PC-3 (cell line): Measurements from ENCODE around the gene CARNS1. TPM values are rescaled to one million over a fixed set of nuclear protein-coding genes. Genes with fewer than 3 reads are reported as not detected.

Experiments
- ATAC-seq: fragments of 200-7000 bp; cut with Tn5 transposase; 2 replicates; pipeline ENCODE4 v1.9.1; 2020; ENCODE audit warnings: mild to moderate bottlenecking, moderate library complexity
- BruUV-seq: library from RNA; stranded (reverse); fragments of 400-500 nt; replicated peaks from 2 replicates; lab custom pipeline; 2021; lab: Mats Ljungman, UMichigan
- CTCF ChIA-PET: fragments of 300-600 bp; sonication (Branson Sonifier 250); formaldehyde crosslinking; loops from one replicate; lab custom pipeline; 2022; ENCODE audit warnings: antibody characterized with exemption; lab: Charles Lee
- POLR2A ChIA-PET: fragments of 300-600 bp; sonication (Branson Sonifier 250); formaldehyde crosslinking; loops from one replicate; lab custom pipeline; 2022; ENCODE audit warnings: antibody characterized with exemption; ENCODE audit not compliant: unreplicated experiment; lab: Charles Lee
- DNase-seq: peaks from one replicate; pipeline ENCODE4 v3.0.0-alpha.2; 2015
- H2AFZ ChIP-seq: fragments of 300-600 bp; sonication (generic); 2 replicates; pipeline ENCODE4 v1.6.0; 2016; ENCODE audit warnings: antibody characterized with exemption, low read length
- H3F3A ChIP-seq: fragments of 300-600 bp; sonication (generic); one replicate; pipeline ENCODE4 v1.6.0; 2017; ENCODE audit warnings: antibody characterized with exemption, low read length, control low read depth, mild to moderate bottlenecking; ENCODE audit not compliant: unreplicated experiment
- H3K27ac ChIP-seq: fragments of 300-600 bp; sonication (generic); 2 replicates; pipeline ENCODE4 v1.5.1; 2016; ENCODE audit warnings: mild to moderate bottlenecking, low read length
- H3K27me3 ChIP-seq: fragments of 300-600 bp; sonication (generic); 2 replicates; pipeline ENCODE4 v1.6.1; 2016; ENCODE audit warnings: low read length, mixed read lengths
- H3K36me3 ChIP-seq: fragments of 300-600 bp; sonication (generic); 2 replicates; pipeline ENCODE4 v1.6.1; 2016; ENCODE audit warnings: low read depth, mixed run types, low read length, mixed read lengths
- H3K4me1 ChIP-seq: fragments of 300-600 bp; sonication (generic); 2 replicates; pipeline ENCODE4 v1.5.1; 2016; ENCODE audit warnings: low read length; ENCODE audit not compliant: insufficient read depth
- H3K4me2 ChIP-seq: fragments of 300-600 bp; sonication (generic); 2 replicates; pipeline ENCODE4 v1.6.0; 2016; ENCODE audit warnings: low read length
- H3K4me3 ChIP-seq: fragments of 300-600 bp; sonication (generic); 2 replicates; pipeline ENCODE4 v1.5.1; 2016; ENCODE audit warnings: mild to moderate bottlenecking, low read length, mixed read lengths
- H3K79me2 ChIP-seq: fragments of 300-600 bp; sonication (generic); 2 replicates; pipeline ENCODE4 v1.6.1; 2017; ENCODE audit warnings: low read length, mixed read lengths
- H3K9ac ChIP-seq: fragments of 300-600 bp; sonication (generic); 2 replicates; pipeline ENCODE4 v1.6.0; 2016; ENCODE audit warnings: mild to moderate bottlenecking, low read length
- H3K9me2 ChIP-seq: fragments of 300-600 bp; sonication (generic); replicated peaks from 2 replicates; pipeline ENCODE4 v1.6.1; 2016; ENCODE audit warnings: mixed run types, low read length, mixed read lengths
- H3K9me3 ChIP-seq: fragments of 300-600 bp; sonication (generic); 2 replicates; pipeline ENCODE4 v1.6.1; 2016; ENCODE audit warnings: low read length, mixed read lengths
- H4K20me1 ChIP-seq: fragments of 300-600 bp; sonication (generic); 2 replicates; pipeline ENCODE4 v1.6.1; 2016; ENCODE audit warnings: low read length, mixed read lengths
- EZH2 ChIP-seq: fragments of 300-600 bp; sonication (generic); IDR thresholded peaks from one replicate; pipeline ENCODE4 v1.6.1; 2017; ENCODE audit warnings: antibody characterized with exemption, mild to moderate bottlenecking, low read length; ENCODE audit not compliant: unreplicated experiment
- EZH2phosphoT487 ChIP-seq: fragments of 300-600 bp; sonication (generic); IDR thresholded peaks from 2 replicates; pipeline ENCODE4 v1.6.1; 2018; ENCODE audit warnings: mild to moderate bottlenecking, antibody characterized with exemption, low read length, borderline replicate concordance
- intact Hi-C: fragments of 100-400 bp; cut with micrococcal nuclease; formaldehyde crosslinking; loops from 2 replicates; pipeline ENCODE4 v1.9.0; 2023
- total RNA-seq: library from RNA; depleted of rRNA; stranded (reverse); fragments of >200 nt; gene quantifications from 2 replicates; pipeline ENCODE4 v1.2.3, GENCODE V29; 2014
- TF ChIP-seq, protein P1 (sequence below): fragments of 300-600 bp; sonication (generic); conservative IDR thresholded peaks from 2 replicates; pipeline ENCODE4 v1.5.1; 2017; ENCODE audit warnings: antibody characterized with exemption, low read depth, mild to moderate bottlenecking, low read length

CARNS1 gene
- total RNA-seq, 1 experiment from 2014 or later: 0.22 TPM

DNA sequence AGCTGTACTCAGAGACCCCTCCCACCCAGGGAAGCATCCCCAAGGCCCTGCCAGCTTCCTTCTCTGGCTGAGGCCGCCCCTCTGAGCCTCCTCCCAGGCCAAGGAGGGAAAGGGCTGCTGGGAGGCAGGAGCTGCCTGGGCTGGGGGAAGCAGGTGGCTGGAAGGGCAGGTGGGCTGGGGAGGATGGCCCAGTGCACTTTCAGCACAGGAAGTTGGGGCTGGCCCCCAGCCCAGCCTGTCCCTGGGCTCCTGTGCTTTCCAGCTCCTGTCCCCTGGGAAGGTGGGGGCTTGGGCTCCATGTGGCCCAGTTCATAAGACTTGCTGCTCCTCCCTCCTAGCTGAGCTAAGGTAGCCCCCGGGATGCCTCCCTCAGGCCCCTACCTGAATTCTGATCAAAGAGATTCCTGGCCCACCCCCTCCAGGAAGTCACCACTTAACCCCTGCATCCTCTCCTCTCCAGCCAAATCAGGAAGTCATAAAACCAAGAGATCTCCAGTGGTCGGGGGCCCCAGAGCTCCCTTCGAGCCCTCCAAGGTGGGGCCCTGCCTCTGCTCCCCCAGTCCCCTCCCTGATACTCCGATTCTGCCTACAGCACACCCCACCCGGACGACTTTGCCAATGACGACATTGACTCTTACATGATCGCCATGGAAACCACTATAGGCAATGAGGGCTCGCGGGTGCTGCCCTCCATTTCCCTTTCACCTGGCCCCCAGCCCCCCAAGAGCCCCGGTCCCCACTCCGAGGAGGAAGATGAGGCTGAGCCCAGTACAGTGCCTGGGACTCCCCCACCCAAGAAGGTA lies 18.7 kb upstream of the CARNS1 start:
- Histone ChIP-seq H2AFZ (no peak overlapping the region), H3K9ac (no peak overlapping the region), H3K4me3 (no peak overlapping the region), H3K27ac (no peak overlapping the region), H3K4me1 (peaks cover 11% of the 10 kb centered on the region; the same call in 1 of the 2 replicates), H3K36me3 (peaks cover 24% of the 10 kb centered on the region), H3K4me2 (no peak overlapping the region), H3K79me2 (peaks cover 38% of the 10 kb centered on the region), H3F3A (no peaks in the 10 kb centered on the region), H4K20me1 (peaks cover 16% of the 10 kb centered on the region; the same call in 1 of the 2 replicates), H3K9me3 (no peaks in the 10 kb centered on the region), H3K27me3 (no peaks in the 10 kb centered on the region), H3K9me2 (no peaks in the 10 kb centered on the region)
- no peak for DNase-seq
- POLR2A ChIA-PET: interaction anchor here (0.5 to 0.6 kb wide), 2 partner anchors 23 to 196 kb away, joined by 4 to 7 read pairs; no protein-coding TSS in a partner anchor
- TF ChIP-seq EZH2phosphoT487: no peak
- TF ChIP-seq, protein P1, sequence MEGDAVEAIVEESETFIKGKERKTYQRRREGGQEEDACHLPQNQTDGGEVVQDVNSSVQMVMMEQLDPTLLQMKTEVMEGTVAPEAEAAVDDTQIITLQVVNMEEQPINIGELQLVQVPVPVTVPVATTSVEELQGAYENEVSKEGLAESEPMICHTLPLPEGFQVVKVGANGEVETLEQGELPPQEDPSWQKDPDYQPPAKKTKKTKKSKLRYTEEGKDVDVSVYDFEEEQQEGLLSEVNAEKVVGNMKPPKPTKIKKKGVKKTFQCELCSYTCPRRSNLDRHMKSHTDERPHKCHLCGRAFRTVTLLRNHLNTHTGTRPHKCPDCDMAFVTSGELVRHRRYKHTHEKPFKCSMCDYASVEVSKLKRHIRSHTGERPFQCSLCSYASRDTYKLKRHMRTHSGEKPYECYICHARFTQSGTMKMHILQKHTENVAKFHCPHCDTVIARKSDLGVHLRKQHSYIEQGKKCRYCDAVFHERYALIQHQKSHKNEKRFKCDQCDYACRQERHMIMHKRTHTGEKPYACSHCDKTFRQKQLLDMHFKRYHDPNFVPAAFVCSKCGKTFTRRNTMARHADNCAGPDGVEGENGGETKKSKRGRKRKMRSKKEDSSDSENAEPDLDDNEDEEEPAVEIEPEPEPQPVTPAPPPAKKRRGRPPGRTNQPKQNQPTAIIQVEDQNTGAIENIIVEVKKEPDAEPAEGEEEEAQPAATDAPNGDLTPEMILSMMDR: no peak
- TF ChIP-seq EZH2: no peak
- intact Hi-C loops: no loop called here
- ATAC-seq: no peak
- CTCF ChIA-PET: no interaction called here
- no TSS peak for BruUV-seq

DNA sequence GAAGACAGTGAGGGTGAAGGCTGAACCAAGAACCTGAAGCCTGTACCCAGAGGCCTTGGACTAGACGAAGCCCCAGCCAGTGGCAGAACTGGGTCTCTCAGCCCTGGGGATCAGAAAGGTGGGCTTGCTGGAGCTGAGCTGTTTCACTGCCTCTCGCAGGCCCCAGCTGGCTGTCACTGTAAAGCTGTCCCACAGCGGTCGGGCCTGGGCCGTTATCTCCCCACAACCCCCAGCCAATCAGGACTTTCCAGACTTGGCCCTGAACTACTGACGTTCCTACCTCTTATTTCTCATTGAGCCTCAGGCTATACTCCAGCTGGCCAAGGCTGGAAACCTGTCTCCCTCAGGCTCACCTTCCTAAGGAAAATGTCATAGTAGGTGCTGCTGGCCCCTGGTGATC lies 17.9 kb upstream of the CARNS1 start:
- Histone ChIP-seq H3K4me3 (no peak overlapping the region), H3K27me3 (no peaks in the 10 kb centered on the region), H3K79me2 (peaks cover 31% of the 10 kb centered on the region), H3K36me3 (peaks cover 24% of the 10 kb centered on the region), H3K4me1 (peaks cover 14% of the 10 kb centered on the region), H3K27ac (no peak overlapping the region), H3K4me2 (no peak overlapping the region), H3K9me3 (no peaks in the 10 kb centered on the region), H3K9me2 (no peaks in the 10 kb centered on the region), H4K20me1 (peaks cover 16% of the 10 kb centered on the region; the same call in 1 of the 2 replicates), H3K9ac (no peak overlapping the region), H2AFZ (no peak overlapping the region), H3F3A (no peaks in the 10 kb centered on the region)
- intact Hi-C loops: no loop called here
- ChIA-PET POLR2A (interaction anchor here (0.6 kb wide), 1 partner anchor 24 kb away, joined by 4 read pairs; no protein-coding TSS in a partner anchor), CTCF (no interaction called here)
- no TSS peak for BruUV-seq
- ATAC-seq (no peak), DNase-seq (no peak)
- TF ChIP-seq EZH2phosphoT487: no peak
- TF ChIP-seq, protein P1: no peak
- TF ChIP-seq EZH2: no peak
